Thyroid gland (tissue), 4 donors: ENCODE results near the gene ASCC1. TPM values are rescaled to one million over a fixed set of nuclear protein-coding genes. Genes with fewer than 3 reads are reported as not detected.

ENCODE experiments used
- DNase-seq, 2 donors: peaks; one replicate each; pipeline ENCODE4 v3.0.0-alpha.2; 2019
- H3K27ac ChIP-seq, 3 donors: fragments of 200-600 bp; sonication (generic); 1 replicate in 2 of 3; 2 replicates in 1 of 3; pipeline ENCODE4 v1.5.1; 2016 to 2019; ENCODE audit warnings: mild to moderate bottlenecking in 1 of 3, moderate library complexity in 1 of 3
- H3K27me3 ChIP-seq: fragments of 200-600 bp; sonication (generic); one replicate; pipeline ENCODE4 v1.5.1; 2019
- H3K36me3 ChIP-seq, 2 donors: fragments of 200-600 bp; sonication (generic); one replicate each; pipeline ENCODE4 v1.5.1; 2016 to 2019
- H3K4me1 ChIP-seq, 2 donors: fragments of 200-600 bp; sonication (generic); one replicate each; pipeline ENCODE4 v1.5.1; 2017 to 2019
- H3K4me3 ChIP-seq, 3 donors: fragments of 200-600 bp; sonication (generic); replicated peaks in 1 of 3; 1 replicate in 2 of 3; 2 replicates in 1 of 3; pipeline ENCODE4 v1.5.1; 2016; ENCODE audit warnings: mild to moderate bottlenecking in 1 of 3
- H3K9me3 ChIP-seq: fragments of 200-600 bp; sonication (generic); one replicate; pipeline ENCODE4 v1.5.1; 2017
- CTCF ChIP-seq, 6 experiments: fragments of 200-600 bp in 3 of 6; fragments of 450-650 bp in 3 of 6; sonication (generic) in 3 of 6; IDR thresholded peaks; one replicate each; pipeline ENCODE4 v1.5.1; 2016 to 2019; ENCODE audit warnings: antibody characterized with exemption in 6 of 6, mild to moderate bottlenecking in 2 of 6, inconsistent platforms in 1 of 6, moderate library complexity in 1 of 6
- POLR2A ChIP-seq, 2 donors: fragments of 450-650 bp; IDR thresholded peaks; one replicate each; pipeline ENCODE4 v1.6.1; 2017; ENCODE audit warnings: antibody characterized with exemption in 2 of 2, mild to moderate bottlenecking in 2 of 2, moderate library complexity in 1 of 2
- WGBS, 2 donors: methylation state at CpG; one replicate each; pipeline ENCODE4 v1.1.5; 2017; 5-methylcytosine and 5-hydroxymethylcytosine counted together
- intact Hi-C: fragments of 100-400 bp; cut with DNase I; formaldehyde crosslinking; loops from one replicate; pipeline ENCODE4 v1.15.1; 2023
- total RNA-seq, 4 donors: library from RNA; depleted of rRNA; stranded (reverse); fragments of >200 nt; gene quantifications; one replicate each; pipeline ENCODE4 v1.2.3, GENCODE V29; 2016

Gene ASCC1
- total RNA-seq, 4 donors from 2014 or later = 26.7 to 30.3 (median 28.1) TPM

DNA sequence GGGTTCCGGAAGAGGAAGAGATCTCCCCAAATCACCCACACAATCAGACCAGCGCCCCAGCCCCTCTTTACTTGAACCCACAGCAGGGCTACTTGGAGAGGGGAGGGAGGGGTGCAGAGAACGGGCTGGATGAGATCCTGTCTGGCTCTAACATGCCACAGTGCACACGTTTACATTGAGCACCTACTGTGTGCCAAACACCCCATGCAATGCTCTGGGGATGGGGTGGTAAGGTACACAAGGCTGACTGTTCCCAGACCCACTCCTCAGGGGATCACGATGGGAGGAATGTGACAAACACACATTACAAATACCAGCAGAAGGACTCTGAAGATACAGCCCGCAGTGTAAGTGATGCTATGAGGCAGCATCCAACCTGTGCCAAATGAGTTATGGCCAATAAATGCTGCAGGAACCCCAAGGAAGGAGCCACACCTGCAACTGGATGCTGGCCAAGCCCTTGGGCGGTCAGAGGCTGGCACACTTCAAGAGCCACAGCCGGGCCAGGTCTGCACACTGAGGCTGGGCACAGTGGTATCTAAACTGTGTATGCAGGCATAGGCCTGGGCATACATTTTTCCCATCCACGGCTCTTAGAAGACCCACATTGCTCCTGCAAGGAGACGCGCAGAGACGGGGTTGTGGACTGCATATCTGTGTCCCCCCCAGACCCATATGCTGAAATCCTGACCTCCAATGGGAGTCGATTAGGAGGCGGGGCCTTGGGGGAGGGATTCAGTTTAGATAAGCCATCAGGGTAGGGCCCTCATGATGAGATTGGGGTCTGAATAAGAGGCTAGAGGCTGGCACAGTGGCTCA, 134.1 kb downstream of the ASCC1 start:
- H3K36me3 ChIP-seq = no peaks in the 10 kb centered on the region
- H3K27me3 ChIP-seq = no peaks in the 10 kb centered on the region
- 69 to 72% methylated on average over 14 of the region's 14 CpGs for whole genome bisulfite sequencing, 2 donors
- H3K4me3 ChIP-seq = no peak overlapping the region
- TF ChIP-seq POLR2A (IDR thresholded peaks at IDR 0.05) (no peak), CTCF (IDR thresholded peaks at IDR 0.05) (no peak)
- H3K4me1 ChIP-seq = peaks cover 0 to under 1% of the 10 kb centered on the region in 2 donors
- H3K27ac ChIP-seq = no peak overlapping the region
- DNase-seq = peak; percentile 63 to 68
- intact Hi-C loops = no loop called here
- H3K9me3 ChIP-seq = no peaks in the 10 kb centered on the region

GRCh38 chr10:72081210-72081609, 134.9 kb downstream of the ASCC1 start:
- no peak for DNase-seq
- Histone ChIP-seq H3K4me1 (no peaks in the 10 kb centered on the region), H3K36me3 (no peaks in the 10 kb centered on the region), H3K9me3 (no peaks in the 10 kb centered on the region), H3K27ac (no peak overlapping the region), H3K4me3 (no peak overlapping the region), H3K27me3 (no peaks in the 10 kb centered on the region)
- WGBS, 2 donors = 89 to 92% methylated on average over 9 of the region's 9 CpGs
- intact Hi-C loops = no loop called here
- TF ChIP-seq POLR2A (IDR thresholded peaks at IDR 0.05) (no peak), CTCF (IDR thresholded peaks at IDR 0.05) (no peak)

- Histone ChIP-seq H3K4me1 (no peaks in the 10 kb centered on the region), H3K9me3 (no peaks in the 10 kb centered on the region), H3K27ac (no peak overlapping the region), H3K4me3 (no peak overlapping the region), H3K27me3 (no peaks in the 10 kb centered on the region), H3K36me3 (no peaks in the 10 kb centered on the region)
- intact Hi-C loops = no loop called here
- no peak for DNase-seq
- WGBS, 2 donors = 89 to 95% methylated on average over 7 to 13 of the region's 14 CpGs
- TF ChIP-seq POLR2A (IDR thresholded peaks at IDR 0.05) (no peak), CTCF (IDR thresholded peaks at IDR 0.05) (no peak)
Observed at GRCh38 chr10:72080042-72080975, 135.8 kb downstream of the ASCC1 start.

DNA sequence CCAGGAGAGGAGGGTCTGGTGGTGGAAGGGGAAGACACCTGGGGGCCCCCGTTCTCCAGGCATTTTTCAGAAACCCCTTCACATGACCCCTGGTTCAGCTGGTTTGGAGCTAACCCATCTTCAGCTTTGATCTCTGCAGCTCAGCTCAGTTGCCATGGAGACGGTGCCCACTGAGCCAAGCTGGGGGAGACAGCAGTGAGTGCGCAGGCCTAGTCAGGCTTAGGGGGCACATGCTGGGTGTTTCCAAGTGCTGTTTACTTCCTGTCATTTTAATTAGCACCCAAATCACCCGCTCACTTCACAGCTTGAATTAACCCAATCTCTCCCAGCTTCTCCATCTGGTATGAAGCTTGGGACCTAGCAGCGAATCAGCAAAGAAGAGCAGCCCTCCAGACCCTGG, 136.7 kb downstream of the ASCC1 start:
- WGBS, 2 donors = 84 to 85% methylated on average over 4 to 5 of the region's 5 CpGs
- Histone ChIP-seq H3K9me3 (no peaks in the 10 kb centered on the region), H3K27me3 (no peaks in the 10 kb centered on the region), H3K36me3 (no peaks in the 10 kb centered on the region), H3K4me1 (no peaks in the 10 kb centered on the region), H3K4me3 (no peak overlapping the region), H3K27ac (no peak overlapping the region)
- intact Hi-C loops = no loop called here
- no peak for TF ChIP-seq POLR2A (IDR thresholded peaks at IDR 0.05)
- DNase-seq = no peak

- no peak for DNase-seq
- WGBS, 2 donors = 90 to 97% methylated on average over 19 to 20 of the region's 20 CpGs
- intact Hi-C loops = no loop called here
Observed at GRCh38 chr10:72077275-72077990, 138.6 kb downstream of the ASCC1 start.

More at GRCh38 chr10:72077275-72077990, 138.6 kb downstream of the ASCC1 start:
- H3K36me3 ChIP-seq = no peaks in the 10 kb centered on the region
- H3K4me1 ChIP-seq = no peaks in the 10 kb centered on the region
- H3K27me3 ChIP-seq = no peaks in the 10 kb centered on the region
- H3K9me3 ChIP-seq = no peaks in the 10 kb centered on the region
- H3K4me3 ChIP-seq = no peak overlapping the region
- no peak for TF ChIP-seq CTCF (IDR thresholded peaks at IDR 0.05)
- TF ChIP-seq POLR2A (IDR thresholded peaks at IDR 0.05) = no peak
- no peak overlapping the region for H3K27ac ChIP-seq
